ENCODE measurements around the gene NEFH.
A peak's percentile ranks its signal among the peaks of the same experiment; 100 is the strongest.

DNA sequence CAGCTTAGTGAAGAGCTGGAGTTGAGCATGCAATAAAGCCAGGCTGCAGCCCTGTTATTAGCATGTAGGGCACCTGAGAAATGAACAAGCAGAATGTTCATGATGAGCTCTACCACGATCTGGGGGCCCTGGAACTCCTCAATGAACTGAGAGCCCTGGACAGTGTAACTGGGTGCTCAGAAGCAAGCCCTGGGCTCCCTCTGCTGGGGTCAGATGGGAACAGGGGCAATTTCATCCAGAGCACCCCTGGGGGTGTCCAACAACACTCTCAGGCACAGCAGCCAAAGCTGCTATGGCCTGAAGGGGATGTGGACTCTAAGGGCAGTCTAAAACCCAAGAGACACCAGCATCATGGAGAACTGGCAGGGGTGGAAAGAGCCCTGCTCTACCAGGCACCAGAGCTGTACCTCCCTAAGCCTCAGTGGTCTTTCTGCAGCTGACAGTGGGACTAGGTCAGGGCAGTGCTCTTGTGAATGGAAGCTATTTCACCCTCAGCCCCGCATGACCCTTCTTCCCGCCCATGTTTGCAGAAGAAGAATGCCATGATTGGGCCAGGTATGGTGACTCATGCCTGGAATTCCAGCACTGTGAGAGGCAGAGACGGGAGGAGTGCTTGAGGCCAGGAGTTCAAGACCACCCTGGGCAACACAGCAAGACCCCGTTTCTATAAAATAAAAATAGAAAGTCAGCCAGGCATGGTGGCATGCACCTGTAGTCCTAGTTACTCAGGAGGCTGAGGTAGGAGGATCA is 44.6 kb downstream of the NEFH start:
- TF ChIP-seq, protein P1, sequence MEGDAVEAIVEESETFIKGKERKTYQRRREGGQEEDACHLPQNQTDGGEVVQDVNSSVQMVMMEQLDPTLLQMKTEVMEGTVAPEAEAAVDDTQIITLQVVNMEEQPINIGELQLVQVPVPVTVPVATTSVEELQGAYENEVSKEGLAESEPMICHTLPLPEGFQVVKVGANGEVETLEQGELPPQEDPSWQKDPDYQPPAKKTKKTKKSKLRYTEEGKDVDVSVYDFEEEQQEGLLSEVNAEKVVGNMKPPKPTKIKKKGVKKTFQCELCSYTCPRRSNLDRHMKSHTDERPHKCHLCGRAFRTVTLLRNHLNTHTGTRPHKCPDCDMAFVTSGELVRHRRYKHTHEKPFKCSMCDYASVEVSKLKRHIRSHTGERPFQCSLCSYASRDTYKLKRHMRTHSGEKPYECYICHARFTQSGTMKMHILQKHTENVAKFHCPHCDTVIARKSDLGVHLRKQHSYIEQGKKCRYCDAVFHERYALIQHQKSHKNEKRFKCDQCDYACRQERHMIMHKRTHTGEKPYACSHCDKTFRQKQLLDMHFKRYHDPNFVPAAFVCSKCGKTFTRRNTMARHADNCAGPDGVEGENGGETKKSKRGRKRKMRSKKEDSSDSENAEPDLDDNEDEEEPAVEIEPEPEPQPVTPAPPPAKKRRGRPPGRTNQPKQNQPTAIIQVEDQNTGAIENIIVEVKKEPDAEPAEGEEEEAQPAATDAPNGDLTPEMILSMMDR (IDR thresholded peaks at IDR 0.05 in 2 of 3, conservative IDR thresholded peaks at IDR 0.05 in 1 of 3; ENCODE audit: borderline replicate concordance in 1 of 3, insufficient read depth in 1 of 3, low read depth in 2 of 3, low read length in 2 of 3), result peak; percentile 35 to 54 (median 49); a peak in 5 of 6 replicates
- TF ChIP-seq POLR2A (IDR thresholded peaks at IDR 0.05; ENCODE audit: borderline replicate concordance, extremely low read depth, insufficient read depth, insufficient read length) (no peak), SIN3A (IDR thresholded peaks at IDR 0.05; ENCODE audit: low read depth) (no peak), SRF (IDR thresholded peaks at IDR 0.05; ENCODE audit: low read depth) (no peak), POLR2AphosphoS5 (IDR thresholded peaks at IDR 0.05; ENCODE audit: low read depth, low read length) (no peak), EZH2 (IDR thresholded peaks at IDR 0.05) (no peak), FOSL1 (IDR thresholded peaks at IDR 0.05; ENCODE audit: low read depth) (no peak), ZNF274 (IDR thresholded peaks at IDR 0.05; ENCODE audit: low read depth, low read length) (no peak), CEBPB (IDR thresholded peaks at IDR 0.05; ENCODE audit: low read depth) (no peak)
- TF ChIP-seq, protein P2, sequence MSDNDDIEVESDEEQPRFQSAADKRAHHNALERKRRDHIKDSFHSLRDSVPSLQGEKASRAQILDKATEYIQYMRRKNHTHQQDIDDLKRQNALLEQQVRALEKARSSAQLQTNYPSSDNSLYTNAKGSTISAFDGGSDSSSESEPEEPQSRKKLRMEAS (IDR thresholded peaks at IDR 0.05), result no peak
- TF ChIP-seq, protein P3, sequence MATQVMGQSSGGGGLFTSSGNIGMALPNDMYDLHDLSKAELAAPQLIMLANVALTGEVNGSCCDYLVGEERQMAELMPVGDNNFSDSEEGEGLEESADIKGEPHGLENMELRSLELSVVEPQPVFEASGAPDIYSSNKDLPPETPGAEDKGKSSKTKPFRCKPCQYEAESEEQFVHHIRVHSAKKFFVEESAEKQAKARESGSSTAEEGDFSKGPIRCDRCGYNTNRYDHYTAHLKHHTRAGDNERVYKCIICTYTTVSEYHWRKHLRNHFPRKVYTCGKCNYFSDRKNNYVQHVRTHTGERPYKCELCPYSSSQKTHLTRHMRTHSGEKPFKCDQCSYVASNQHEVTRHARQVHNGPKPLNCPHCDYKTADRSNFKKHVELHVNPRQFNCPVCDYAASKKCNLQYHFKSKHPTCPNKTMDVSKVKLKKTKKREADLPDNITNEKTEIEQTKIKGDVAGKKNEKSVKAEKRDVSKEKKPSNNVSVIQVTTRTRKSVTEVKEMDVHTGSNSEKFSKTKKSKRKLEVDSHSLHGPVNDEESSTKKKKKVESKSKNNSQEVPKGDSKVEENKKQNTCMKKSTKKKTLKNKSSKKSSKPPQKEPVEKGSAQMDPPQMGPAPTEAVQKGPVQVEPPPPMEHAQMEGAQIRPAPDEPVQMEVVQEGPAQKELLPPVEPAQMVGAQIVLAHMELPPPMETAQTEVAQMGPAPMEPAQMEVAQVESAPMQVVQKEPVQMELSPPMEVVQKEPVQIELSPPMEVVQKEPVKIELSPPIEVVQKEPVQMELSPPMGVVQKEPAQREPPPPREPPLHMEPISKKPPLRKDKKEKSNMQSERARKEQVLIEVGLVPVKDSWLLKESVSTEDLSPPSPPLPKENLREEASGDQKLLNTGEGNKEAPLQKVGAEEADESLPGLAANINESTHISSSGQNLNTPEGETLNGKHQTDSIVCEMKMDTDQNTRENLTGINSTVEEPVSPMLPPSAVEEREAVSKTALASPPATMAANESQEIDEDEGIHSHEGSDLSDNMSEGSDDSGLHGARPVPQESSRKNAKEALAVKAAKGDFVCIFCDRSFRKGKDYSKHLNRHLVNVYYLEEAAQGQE (IDR thresholded peaks at IDR 0.05; ENCODE audit: low read depth), result no peak
